Mesenchymal stem cell (in vitro differentiated cells and primary cell): ENCODE measurements around the gene POLDIP2.

ENCODE experiments used
- DNase-seq: peaks from one replicate; pipeline ENCODE4 v3.0.0-alpha.2; 2013
- H2AFZ ChIP-seq: one replicate; pipeline ENCODE4 v1.6.1; 2013; ENCODE audit warnings: low read depth, mild to moderate bottlenecking, control low read depth, inconsistent platforms, low read length, moderate library complexity
- H2AK5ac ChIP-seq: 2 replicates; pipeline ENCODE4 v1.6.1; 2013; ENCODE audit warnings: low read length, moderate library complexity, mild to moderate bottlenecking, inconsistent platforms; ENCODE audit not compliant: severe bottlenecking
- H2BK120ac ChIP-seq: one replicate; pipeline ENCODE4 v1.6.1; 2013; ENCODE audit warnings: low read depth, mild to moderate bottlenecking, inconsistent platforms, low read length, moderate library complexity
- H2BK12ac ChIP-seq, 2 experiments: one replicate each; pipeline ENCODE4 v1.6.1; 2013; ENCODE audit warnings: inconsistent platforms in 2 of 2, low read length in 2 of 2, mild to moderate bottlenecking in 2 of 2, moderate library complexity in 2 of 2, control low read depth in 1 of 2
- H2BK15ac ChIP-seq: one replicate; pipeline ENCODE4 v1.6.1; 2013; ENCODE audit warnings: mild to moderate bottlenecking, low read depth, inconsistent platforms; ENCODE audit not compliant: poor library complexity, severe bottlenecking
- H2BK5ac ChIP-seq: 2 replicates; pipeline ENCODE4 v1.6.1; 2013; ENCODE audit warnings: low read depth, mild to moderate bottlenecking, low read length, control low read depth, inconsistent platforms; ENCODE audit not compliant: poor library complexity, severe bottlenecking
- H3K14ac ChIP-seq, 2 experiments: one replicate each; pipeline ENCODE4 v1.6.1; 2013; ENCODE audit warnings: inconsistent platforms in 2 of 2, low read length in 2 of 2, control low read depth in 1 of 2, mild to moderate bottlenecking in 1 of 2, moderate library complexity in 1 of 2
- H3K18ac ChIP-seq, 2 experiments: one replicate each; pipeline ENCODE4 v1.6.1; 2013; ENCODE audit warnings: inconsistent platforms in 2 of 2, low read length in 2 of 2, control low read depth in 1 of 2, low read depth in 1 of 2, mild to moderate bottlenecking in 1 of 2
- H3K23ac ChIP-seq, 2 experiments: one replicate each; pipeline ENCODE4 v1.6.1; 2013; ENCODE audit warnings: inconsistent platforms in 2 of 2, low read length in 2 of 2, mild to moderate bottlenecking in 2 of 2, moderate library complexity in 2 of 2, control low read depth in 1 of 2
- H3K27ac ChIP-seq: 2 replicates; pipeline ENCODE4 v1.5.1; 2013; ENCODE audit warnings: mild to moderate bottlenecking, moderate library complexity, low read length, control low read depth, inconsistent platforms; ENCODE audit not compliant: poor library complexity, severe bottlenecking
- H3K27me3 ChIP-seq, 2 experiments: 2 replicates each; pipeline versions ENCODE4 v1.6.1 to v1.7.0; 2013; ENCODE audit warnings: low read length in 2 of 2, mild to moderate bottlenecking in 2 of 2, moderate library complexity in 2 of 2, control low read depth in 1 of 2, inconsistent platforms in 1 of 2; ENCODE audit not compliant: control insufficient read depth in 1 of 2, insufficient read depth in 1 of 2
- H3K36me3 ChIP-seq, 2 experiments: 2 replicates each; pipeline versions ENCODE4 v1.6.1 to v1.7.0; 2013; ENCODE audit warnings: low read length in 2 of 2, control low read depth in 1 of 2, inconsistent platforms in 1 of 2, low read depth in 1 of 2, mild to moderate bottlenecking in 1 of 2; ENCODE audit not compliant: insufficient read depth in 2 of 2, control insufficient read depth in 1 of 2
- H3K4ac ChIP-seq, 2 experiments: one replicate each; pipeline ENCODE4 v1.6.1; 2013; ENCODE audit warnings: inconsistent platforms in 2 of 2, low read length in 2 of 2, mild to moderate bottlenecking in 2 of 2, moderate library complexity in 2 of 2, control low read depth in 1 of 2, low read depth in 1 of 2
- H3K4me1 ChIP-seq: 2 replicates; pipeline ENCODE4 v1.6.1; 2013; ENCODE audit warnings: low read depth, low read length, control low read depth; ENCODE audit not compliant: control insufficient read depth, insufficient read depth
- H3K4me2 ChIP-seq: 2 replicates; pipeline ENCODE4 v1.6.1; 2013; ENCODE audit warnings: low read length, mild to moderate bottlenecking, inconsistent platforms; ENCODE audit not compliant: poor library complexity, severe bottlenecking
- H3K4me3 ChIP-seq, 2 experiments: 2 replicates each; pipeline versions ENCODE4 v1.5.1 to v1.7.0; 2013; ENCODE audit warnings: low read length in 2 of 2, mild to moderate bottlenecking in 2 of 2, control low read depth in 1 of 2, low read depth in 1 of 2; ENCODE audit not compliant: insufficient read depth in 1 of 2
- H3K79me1 ChIP-seq: replicated peaks from 2 replicates; pipeline ENCODE4 v1.6.1; 2013; ENCODE audit warnings: mild to moderate bottlenecking, control low read depth, low read length, inconsistent platforms; ENCODE audit not compliant: poor library complexity, severe bottlenecking
- H3K9ac ChIP-seq: 2 replicates; pipeline ENCODE4 v1.7.0; 2013; ENCODE audit warnings: mild to moderate bottlenecking, low read length, moderate library complexity
- H3K9me3 ChIP-seq: 2 replicates; pipeline ENCODE4 v1.7.0; 2013; ENCODE audit warnings: mild to moderate bottlenecking, low read length; ENCODE audit not compliant: control insufficient read depth
- H4K8ac ChIP-seq: one replicate; pipeline ENCODE4 v1.6.1; 2013; ENCODE audit warnings: inconsistent platforms, mild to moderate bottlenecking, low read length, moderate library complexity
- H4K91ac ChIP-seq: one replicate; pipeline ENCODE4 v1.6.1; 2013; ENCODE audit warnings: mild to moderate bottlenecking, low read length, inconsistent platforms
- WGBS: methylation state at CpG from one replicate; pipeline ENCODE4 v1.1.7; 2013; ENCODE audit warnings: mixed read lengths; 5-methylcytosine and 5-hydroxymethylcytosine counted together

Gene POLDIP2

DNA sequence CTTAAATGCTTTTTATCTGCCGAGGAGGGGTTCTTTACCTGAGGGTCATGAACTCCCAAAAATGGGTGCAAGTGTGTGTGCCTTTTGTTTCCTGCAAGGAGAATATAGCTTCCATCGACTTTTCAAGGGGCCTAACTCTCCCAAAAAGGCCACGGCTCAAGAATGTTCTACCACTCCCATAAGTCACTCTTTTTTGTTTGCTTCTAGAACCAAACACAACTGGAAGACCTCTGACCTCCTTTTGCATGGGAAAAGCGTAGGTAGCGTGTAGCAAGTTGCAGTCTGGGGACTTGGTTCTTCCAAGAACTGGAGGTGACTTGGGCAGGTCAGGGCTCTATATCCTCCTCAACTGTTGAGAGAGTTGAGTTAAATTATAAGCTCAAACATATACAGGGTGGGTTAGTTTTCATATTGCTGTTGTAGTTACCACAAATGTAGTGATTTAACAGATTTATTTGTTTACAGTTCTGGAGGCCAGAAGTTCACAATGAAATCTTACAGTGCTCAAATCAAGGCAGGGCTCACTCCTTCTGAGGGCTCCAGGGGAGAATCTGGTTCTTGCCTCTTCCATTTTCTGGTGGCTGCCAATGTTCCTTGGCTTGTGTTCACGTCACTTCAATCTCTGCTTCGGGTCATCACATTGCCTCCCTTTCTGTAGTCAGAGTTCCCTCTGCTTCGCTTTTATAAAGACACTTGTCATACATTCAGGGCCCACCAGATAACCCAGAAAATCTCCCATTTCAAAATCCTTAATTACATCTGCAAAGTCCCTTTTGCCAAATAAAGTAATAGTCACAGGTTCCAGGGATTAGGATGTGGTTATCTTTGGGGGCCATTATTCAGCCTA lies 36.9 kb downstream of the POLDIP2 start:
- no peak overlapping the region for H2AK5ac ChIP-seq
- H3K23ac ChIP-seq: no peak overlapping the region
- H3K18ac ChIP-seq: no peak overlapping the region
- H4K91ac ChIP-seq: no peak overlapping the region
- H3K36me3 ChIP-seq: no peaks in the 10 kb centered on the region
- no peaks in the 10 kb centered on the region for H3K9me3 ChIP-seq
- H2BK5ac ChIP-seq: no peak overlapping the region
- H2BK120ac ChIP-seq: no peak overlapping the region
- peaks cover 15% of the 10 kb centered on the region for H3K4me1 ChIP-seq
- H3K27ac ChIP-seq: no peak overlapping the region
- H4K8ac ChIP-seq: no peak overlapping the region
- DNase-seq: peak; percentile 26
- H2BK12ac ChIP-seq: no peak overlapping the region
- peak overlapping the region; percentile 8 for H3K4me2 ChIP-seq
- H3K27me3 ChIP-seq: no peaks in the 10 kb centered on the region
- no peak overlapping the region for H2BK15ac ChIP-seq
- WGBS: 63% methylated on average over 8 of the region's 8 CpGs
- H3K9ac ChIP-seq: peak overlapping the region; percentile 84
- H3K4ac ChIP-seq: no peak overlapping the region
- H3K79me1 ChIP-seq: peaks cover 28% of the 10 kb centered on the region
- no peak overlapping the region for H3K14ac ChIP-seq
- peak overlapping the region in 1 of 2 experiments; percentile 90 for H3K4me3 ChIP-seq
- no peak overlapping the region for H2AFZ ChIP-seq

DNA sequence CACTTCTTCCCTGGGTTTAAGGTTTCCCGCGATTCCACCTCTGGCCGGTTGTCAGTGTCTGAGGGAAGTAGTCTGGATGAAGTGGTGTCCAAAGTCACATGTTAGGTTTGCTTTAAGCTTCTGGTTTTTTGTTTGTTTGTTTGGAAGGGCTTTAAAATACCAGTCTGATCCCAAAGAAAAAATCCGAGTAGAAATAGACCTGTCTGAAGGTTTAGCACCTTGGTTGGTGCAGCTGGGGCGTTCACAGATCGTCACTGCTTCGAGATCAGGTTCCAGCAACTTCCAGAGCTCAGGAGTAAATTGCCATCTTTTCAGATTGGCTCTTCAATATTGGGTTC lies 37.8 kb downstream of the POLDIP2 start:
- Histone ChIP-seq H2AFZ (no peak overlapping the region), H2BK5ac (no peak overlapping the region), H3K9me3 (no peaks in the 10 kb centered on the region), H2AK5ac (no peak overlapping the region), H3K4me2 (peak overlapping the region; percentile 96), H3K4ac (no peak overlapping the region), H3K9ac (peak overlapping the region; percentile 84), H4K8ac (no peak overlapping the region), H3K27ac (peak overlapping the region; percentile 37), H3K14ac (no peak overlapping the region), H4K91ac (no peak overlapping the region), H3K36me3 (no peaks in the 10 kb centered on the region), H3K4me1 (peaks cover 15% of the 10 kb centered on the region), H3K27me3 (no peaks in the 10 kb centered on the region), H3K4me3 (peak overlapping the region; percentile 74 to 90), H2BK12ac (no peak overlapping the region), H2BK120ac (no peak overlapping the region), H3K79me1 (peaks cover 25% of the 10 kb centered on the region), H2BK15ac (no peak overlapping the region), H3K23ac (no peak overlapping the region), H3K18ac (peak overlapping the region in 1 of 2 experiments; percentile 75)
- WGBS: under 1% methylated on average over 7 of the region's 7 CpGs
- no peak for DNase-seq

DNA sequence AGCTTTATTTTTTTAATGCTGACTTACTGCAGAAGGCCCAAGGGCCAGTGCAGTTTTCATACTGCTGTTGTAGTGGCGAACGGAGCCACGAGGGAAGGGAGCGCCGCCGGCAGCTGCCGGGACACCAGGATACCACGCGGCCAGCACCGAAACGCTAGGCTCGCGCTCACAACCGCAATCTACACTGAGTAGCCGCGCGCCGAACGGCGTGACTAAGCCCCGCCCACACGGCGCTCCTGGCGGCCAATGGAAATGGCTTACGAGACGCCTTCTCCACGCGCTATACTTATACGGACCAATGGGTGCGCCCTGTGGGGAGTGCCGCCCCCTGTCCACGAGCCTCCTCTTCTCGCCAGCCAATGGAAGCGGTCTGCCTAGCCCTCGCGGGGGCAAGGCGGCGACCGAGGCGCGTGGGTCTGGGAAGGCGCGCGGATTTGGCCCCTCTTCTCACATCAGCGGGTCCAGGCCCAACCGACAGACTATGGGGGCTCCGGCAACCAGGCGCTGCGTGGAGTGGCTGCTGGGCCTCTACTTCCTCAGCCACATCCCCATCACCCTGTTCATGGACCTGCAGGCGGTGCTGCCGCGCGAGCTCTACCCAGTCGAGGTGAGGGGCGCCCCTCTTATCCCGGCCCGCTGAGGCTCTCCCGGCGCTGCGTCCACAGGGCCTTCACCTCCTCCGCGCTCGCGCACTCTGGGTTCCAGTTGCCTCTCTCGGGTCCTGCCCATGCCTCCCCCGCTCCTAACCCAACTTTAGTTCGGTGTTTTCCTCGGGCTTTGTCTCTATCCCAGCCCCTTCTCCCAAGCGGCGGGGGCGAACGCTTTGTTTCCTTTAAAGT lies 38.3 kb downstream of the POLDIP2 start, which contains the start of gene TMEM97:
Gene TMEM97 (plus strand): TSS at position 442 of the 839 bp plus-strand sequence. CDS start 40 bp downstream, at position 482.
- Histone ChIP-seq H3K27ac (peak within 1 kb of the TSS; percentile 37), H3K79me1 (peaks cover 25% of the 10 kb centered on the region), H2BK5ac (no peak within 1 kb of the TSS), H2AFZ (peak within 1 kb of the TSS; percentile 90), H3K4me2 (peak within 1 kb of the TSS; percentile 96), H4K91ac (peak within 1 kb of the TSS; percentile 56), H3K4ac (peak within 1 kb of the TSS in 1 of 2 experiments; percentile 64), H4K8ac (peak within 1 kb of the TSS; percentile 27), H3K9ac (peak within 1 kb of the TSS; percentile 84), H3K18ac (peak within 1 kb of the TSS in 1 of 2 experiments; percentile 80), H3K9me3 (no peaks in the 10 kb centered on the region), H3K14ac (peak within 1 kb of the TSS in 1 of 2 experiments; percentile 83), H2BK12ac (peak within 1 kb of the TSS in 1 of 2 experiments; percentile 97), H2BK15ac (no peak within 1 kb of the TSS), H2BK120ac (peak within 1 kb of the TSS; percentile 4), H3K23ac (peak within 1 kb of the TSS in 1 of 2 experiments; percentile 97), H3K4me3 (peak within 1 kb of the TSS; percentile 74 to 90), H3K4me1 (peaks cover 15% of the 10 kb centered on the region), H3K36me3 (no peaks in the 10 kb centered on the region), H2AK5ac (no peak within 1 kb of the TSS), H3K27me3 (no peaks in the 10 kb centered on the region)
- under 1% methylated on average over 63 of the region's 72 CpGs for WGBS
- DNase-seq: peak; percentile 99
